Stimulated activated naive B cell treated with anti-CD40 and anti-IgM and Interleukin-4, amounts not matched to agents 10 μg/mL and 1 μg/mL and 100 μg/mL, for 72 hours (primary cell): Measurements from ENCODE around the gene STXBP2.

Experiments
- ATAC-seq, 2 donors: fragments of 150-1000 bp; cut with Tn5 transposase; replicated peaks; 2 replicates each; pipeline ENCODE4 v1.10.0; 2021; ENCODE audit warnings: moderate library complexity in 1 of 2
- DNase-seq: peaks from one replicate; pipeline ENCODE4 v3.0.0; 2021
- H3K27ac Mint-ChIP-seq: one replicate; pipeline ENCODE4 v1.8.0; 2022; ENCODE audit warnings: mild to moderate bottlenecking, mixed read lengths
- H3K27me3 Mint-ChIP-seq, 2 donors: one replicate each; pipeline ENCODE4 v1.8.0; 2022; ENCODE audit warnings: mixed read lengths in 2 of 2
- H3K36me3 Mint-ChIP-seq, 2 donors: one replicate each; pipeline ENCODE4 v1.8.0; 2022; ENCODE audit warnings: mixed read lengths in 2 of 2, mild to moderate bottlenecking in 1 of 2
- H3K4me1 Mint-ChIP-seq, 2 donors: one replicate each; pipeline ENCODE4 v1.8.0; 2022; ENCODE audit warnings: mixed read lengths in 2 of 2, mild to moderate bottlenecking in 1 of 2
- H3K4me3 Mint-ChIP-seq, 2 donors: one replicate each; pipeline ENCODE4 v1.8.0; 2022; ENCODE audit warnings: mild to moderate bottlenecking in 2 of 2, mixed read lengths in 2 of 2, moderate library complexity in 1 of 2
- H3K9me3 Mint-ChIP-seq, 2 donors: one replicate each; pipeline ENCODE4 v1.8.0; 2022; ENCODE audit warnings: mixed read lengths in 2 of 2, mild to moderate bottlenecking in 1 of 2

The STXBP2 gene

DNA sequence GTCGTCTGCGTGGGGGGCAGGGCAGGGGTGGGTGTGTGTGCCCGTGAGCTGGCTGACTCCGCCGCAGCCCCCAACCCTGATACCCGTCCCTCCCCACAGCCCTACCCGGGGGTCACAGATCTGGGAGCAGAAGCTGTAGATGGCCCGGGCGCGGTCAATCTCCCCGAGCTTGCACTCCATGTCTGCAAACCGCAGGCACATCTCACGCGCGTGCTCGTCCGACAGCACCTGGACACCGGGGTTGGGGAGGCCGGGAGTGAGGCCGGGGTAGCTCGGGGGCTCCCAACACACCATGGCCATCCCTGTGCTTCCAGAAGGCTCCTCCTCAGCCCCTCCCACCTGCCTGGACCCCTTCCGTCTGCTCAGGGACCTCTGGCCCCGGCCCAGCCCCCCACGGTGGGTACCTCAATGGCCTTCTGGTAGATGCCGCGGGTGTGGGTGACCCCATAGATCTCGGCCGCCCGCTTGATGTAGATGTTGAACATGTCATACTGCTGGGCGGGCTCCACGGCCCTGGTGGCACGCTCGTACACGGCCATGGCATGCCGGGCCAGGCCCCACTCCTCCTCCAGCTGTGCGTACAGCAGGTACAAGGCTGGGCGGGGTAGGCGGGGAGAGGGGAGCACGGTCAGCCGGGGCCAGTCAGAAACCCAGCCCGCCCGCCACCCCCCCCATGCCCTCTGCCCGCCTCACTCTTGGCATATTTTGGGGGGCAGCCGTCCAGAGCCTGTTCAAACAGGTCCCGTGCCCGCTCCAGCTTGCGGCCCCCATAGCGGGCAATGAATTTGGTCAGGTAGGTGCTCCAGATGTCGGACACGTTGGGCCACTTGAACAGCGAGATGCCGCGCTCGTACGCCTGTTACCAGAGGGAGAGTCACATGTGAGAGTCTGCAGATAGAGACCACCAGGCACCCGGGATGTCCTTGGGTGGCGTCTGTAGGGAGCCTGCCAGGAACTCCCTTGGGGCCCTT lies 16.2 kb upstream of the STXBP2 start:
- no peak for ATAC-seq
- H3K4me3 Mint-ChIP-seq: no peak overlapping the region
- H3K9me3 Mint-ChIP-seq: no peaks in the 10 kb centered on the region
- peaks cover 55 to 65% of the 10 kb centered on the region in 2 donors for H3K36me3 Mint-ChIP-seq
- peaks cover 5 to 10% of the 10 kb centered on the region in 2 donors for H3K4me1 Mint-ChIP-seq
- no peak for DNase-seq
- no peak overlapping the region for H3K27ac Mint-ChIP-seq
- H3K27me3 Mint-ChIP-seq: no peaks in the 10 kb centered on the region

DNA sequence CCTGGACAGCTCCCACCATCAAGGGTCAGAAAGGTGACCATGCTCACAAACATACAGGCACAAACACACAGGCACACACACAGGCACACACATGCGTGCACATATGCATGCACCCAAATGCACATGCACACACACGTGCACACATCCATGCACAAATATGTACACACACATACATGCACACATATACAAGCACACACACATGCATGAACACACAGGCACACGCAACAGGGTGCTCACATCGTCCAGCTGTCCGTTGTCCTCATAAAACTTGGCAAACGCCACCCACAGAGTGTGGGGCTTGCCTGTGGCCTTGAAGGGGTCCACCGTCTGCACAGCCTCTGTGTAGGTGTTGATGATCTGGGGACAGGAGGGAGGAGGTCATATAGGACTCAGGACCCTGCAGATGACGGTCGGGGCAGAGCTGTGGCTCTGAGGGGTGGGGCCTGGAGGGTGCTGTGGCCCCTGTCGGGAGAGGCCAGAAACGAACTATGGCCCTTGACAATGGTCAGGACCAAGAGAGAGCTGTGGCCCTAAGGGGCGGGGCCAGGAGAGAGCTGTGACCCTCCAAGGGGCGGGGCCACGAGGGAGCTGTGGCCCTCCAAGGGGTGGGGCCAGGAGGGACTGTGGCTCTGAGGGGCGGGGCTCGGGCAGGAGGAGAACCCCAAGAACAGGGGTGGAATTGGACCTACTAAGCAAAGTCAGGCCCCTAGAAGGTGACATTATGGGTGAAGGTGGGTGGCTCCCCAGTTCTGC lies 13.8 kb upstream of the STXBP2 start:
- ATAC-seq (peak; percentile 44 to 47), DNase-seq (no peak)
- H3K27ac Mint-ChIP-seq: no peak overlapping the region
- no peak overlapping the region for H3K4me3 Mint-ChIP-seq
- peaks cover 11 to 17% of the 10 kb centered on the region in 2 donors for H3K4me1 Mint-ChIP-seq
- peaks cover 45 to 54% of the 10 kb centered on the region in 2 donors for H3K36me3 Mint-ChIP-seq
- no peaks in the 10 kb centered on the region for H3K9me3 Mint-ChIP-seq
- no peaks in the 10 kb centered on the region for H3K27me3 Mint-ChIP-seq

DNA sequence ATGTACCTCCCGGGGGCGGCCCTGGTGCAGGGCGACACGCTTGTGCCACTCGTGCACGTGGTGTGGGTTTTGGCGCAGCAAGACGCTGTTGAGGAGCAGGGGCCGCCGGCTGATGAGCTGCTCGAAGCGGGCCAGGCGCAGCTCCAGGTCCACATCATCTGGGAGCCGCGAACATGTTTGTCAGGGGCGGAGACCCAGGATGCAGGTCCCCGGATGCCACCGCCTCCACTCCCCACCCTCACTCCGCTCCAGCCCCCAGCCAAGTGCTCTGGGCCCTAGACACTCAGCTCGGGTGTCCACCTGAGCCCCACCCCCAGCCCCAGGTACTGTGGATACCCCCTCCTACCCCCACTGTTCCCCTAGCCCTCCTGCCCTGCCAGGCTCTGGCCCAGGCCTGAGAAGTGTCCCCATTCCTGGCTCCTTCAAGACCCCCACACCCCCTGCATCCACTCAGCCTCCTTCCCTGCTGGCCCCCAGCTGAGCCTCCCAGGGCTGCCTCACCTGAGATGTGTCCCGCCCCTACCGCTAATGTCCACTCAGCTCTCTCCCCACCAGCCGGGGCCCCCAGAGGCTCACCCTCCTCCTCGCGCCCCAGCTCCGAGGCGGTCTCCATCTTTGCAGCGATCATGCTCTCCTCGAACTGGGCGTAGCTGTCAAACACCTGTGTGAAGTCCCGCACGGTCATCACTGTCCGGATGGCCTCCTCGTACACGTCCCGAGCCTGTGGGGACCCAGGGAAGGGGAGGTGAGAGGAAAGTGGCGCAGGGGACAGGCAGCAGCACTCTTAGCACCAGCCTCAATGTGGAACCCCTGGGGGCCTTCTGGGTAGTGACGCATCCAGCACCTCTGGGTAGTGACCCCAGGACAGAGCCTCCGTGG lies 12.9 kb upstream of the STXBP2 start:
- H3K9me3 Mint-ChIP-seq: no peaks in the 10 kb centered on the region
- DNase-seq (no peak), ATAC-seq (no peak)
- no peak overlapping the region for H3K4me3 Mint-ChIP-seq
- H3K4me1 Mint-ChIP-seq: peaks cover 15 to 25% of the 10 kb centered on the region in 2 donors
- peak overlapping the region; percentile 34 for H3K27ac Mint-ChIP-seq
- H3K36me3 Mint-ChIP-seq: peaks cover 36 to 47% of the 10 kb centered on the region in 2 donors
- H3K27me3 Mint-ChIP-seq: no peaks in the 10 kb centered on the region

DNA sequence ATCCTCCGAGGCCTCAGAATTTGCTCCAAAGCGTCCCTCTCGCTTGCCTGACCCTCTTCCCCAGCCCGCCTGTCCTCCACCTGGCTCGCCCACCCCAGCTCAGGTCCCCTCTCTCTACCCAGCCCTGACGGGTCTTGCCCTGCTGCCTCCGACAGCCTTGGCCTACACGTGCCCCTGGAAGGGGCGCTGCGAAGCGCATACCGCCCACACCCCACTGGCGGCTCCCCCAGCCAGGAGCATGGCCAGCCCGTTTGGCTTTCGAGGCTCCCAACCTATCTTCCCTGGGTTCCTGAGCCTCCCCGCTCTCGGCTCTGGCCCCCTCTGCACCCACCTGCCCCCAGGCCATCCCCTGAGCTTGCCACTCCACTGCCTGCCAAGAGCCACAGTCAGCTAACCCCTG lies 12.1 kb upstream of the STXBP2 start:
- H3K27ac Mint-ChIP-seq: peak overlapping the region; percentile 3
- no peaks in the 10 kb centered on the region for H3K9me3 Mint-ChIP-seq
- no peak for ATAC-seq
- H3K4me1 Mint-ChIP-seq: peaks cover 21 to 34% of the 10 kb centered on the region in 2 donors
- H3K27me3 Mint-ChIP-seq: no peaks in the 10 kb centered on the region
- H3K36me3 Mint-ChIP-seq: peaks cover 37 to 52% of the 10 kb centered on the region in 2 donors
- no peak for DNase-seq
- H3K4me3 Mint-ChIP-seq: no peak overlapping the region

DNA sequence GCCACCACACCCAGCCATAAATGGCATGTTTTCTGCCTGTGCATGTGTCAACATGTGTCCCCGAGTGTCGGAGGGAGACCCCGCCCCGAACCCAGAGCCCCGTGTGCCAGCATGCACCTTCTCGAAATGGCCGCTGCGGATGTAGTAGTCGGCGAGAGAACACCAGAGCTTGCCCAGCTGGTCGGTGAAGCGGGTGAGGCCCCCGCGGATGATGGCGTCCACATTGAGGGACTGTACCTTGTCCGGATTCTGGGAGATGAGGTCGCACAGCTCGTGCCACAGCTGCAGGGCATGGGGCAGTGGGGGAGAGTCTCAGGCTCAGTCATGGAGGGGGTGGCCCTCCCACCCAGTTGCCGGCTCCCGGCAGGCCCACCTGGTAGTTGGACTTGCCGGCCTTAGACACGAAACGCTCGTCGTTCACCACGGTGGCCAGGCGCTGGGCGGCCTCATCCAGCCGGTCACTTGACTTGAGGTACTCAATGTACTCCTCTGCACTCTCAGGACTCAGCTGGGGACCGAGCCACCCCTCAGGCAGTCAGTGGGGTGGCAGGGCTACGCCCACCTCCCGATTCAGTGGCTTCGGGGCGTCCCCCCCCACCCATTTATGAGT lies 11.0 kb upstream of the STXBP2 start:
- H3K36me3 Mint-ChIP-seq: peaks cover 32 to 48% of the 10 kb centered on the region in 2 donors
- ATAC-seq (no peak), DNase-seq (no peak)
- no peak overlapping the region for H3K27ac Mint-ChIP-seq
- H3K4me3 Mint-ChIP-seq: no peak overlapping the region
- H3K27me3 Mint-ChIP-seq: no peaks in the 10 kb centered on the region
- peaks cover 28 to 44% of the 10 kb centered on the region in 2 donors for H3K4me1 Mint-ChIP-seq
- H3K9me3 Mint-ChIP-seq: no peaks in the 10 kb centered on the region

DNA sequence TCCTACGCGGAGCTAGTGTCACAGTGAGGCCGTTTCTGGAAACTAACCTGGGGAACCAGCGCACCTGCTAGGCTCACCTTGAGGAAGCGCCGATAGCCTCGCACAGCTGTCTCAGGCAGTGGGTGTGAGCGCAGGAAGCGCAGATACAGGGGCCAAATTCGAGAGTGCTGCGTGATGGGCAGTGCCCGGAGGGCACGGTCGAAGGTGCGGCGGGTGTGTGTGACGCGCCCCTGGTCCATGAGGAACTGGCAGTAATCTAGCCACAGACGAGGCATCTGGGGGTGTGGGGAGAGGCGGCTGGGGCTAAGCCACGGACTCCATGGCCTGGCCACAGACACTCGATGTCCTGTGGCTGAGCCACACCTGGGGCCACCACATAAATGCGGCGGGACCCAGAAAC lies 9.7 kb upstream of the STXBP2 start:
- Mint-ChIP-seq H3K36me3 (peaks cover 36 to 43% of the 10 kb centered on the region in 2 donors), H3K4me3 (peak overlapping the region in 1 of 2 donors; percentile 14), H3K4me1 (peaks cover 32 to 57% of the 10 kb centered on the region in 2 donors), H3K27ac (no peak overlapping the region), H3K9me3 (no peaks in the 10 kb centered on the region), H3K27me3 (no peaks in the 10 kb centered on the region)
- ATAC-seq (no peak), DNase-seq (no peak)

GRCh38 chr19:7628589-7629311 lies 8.2 kb upstream of the STXBP2 start:
- Mint-ChIP-seq H3K9me3 (no peaks in the 10 kb centered on the region), H3K36me3 (peaks cover 39 to 43% of the 10 kb centered on the region in 2 donors), H3K27ac (peak overlapping the region; percentile 96), H3K27me3 (no peaks in the 10 kb centered on the region), H3K4me3 (peak overlapping the region; percentile 96 to 97), H3K4me1 (peaks cover 35 to 59% of the 10 kb centered on the region in 2 donors)
- ATAC-seq (no peak), DNase-seq (no peak)

- DNase-seq (peak; percentile 95), ATAC-seq (peak; percentile 99 to 100)
- H3K36me3 Mint-ChIP-seq: peaks cover 36 to 45% of the 10 kb centered on the region in 2 donors
- peak within 1 kb of the TSS; percentile 96 to 97 for H3K4me3 Mint-ChIP-seq
- peak within 1 kb of the TSS; percentile 96 for H3K27ac Mint-ChIP-seq
- H3K4me1 Mint-ChIP-seq: peaks cover 38 to 59% of the 10 kb centered on the region in 2 donors
- no peaks in the 10 kb centered on the region for H3K27me3 Mint-ChIP-seq
- no peaks in the 10 kb centered on the region for H3K9me3 Mint-ChIP-seq
Observed at GRCh38 chr19:7629347-7630054, 7.4 kb upstream of the STXBP2 start, which contains the start of the genes PET100 and XAB2. PET100 (plus strand) TSS chr19:7629793; CDS start chr19:7629834, 41 bp downstream. XAB2 (minus strand) TSS chr19:7629545; CDS start chr19:7629527, 18 bp downstream.

DNA sequence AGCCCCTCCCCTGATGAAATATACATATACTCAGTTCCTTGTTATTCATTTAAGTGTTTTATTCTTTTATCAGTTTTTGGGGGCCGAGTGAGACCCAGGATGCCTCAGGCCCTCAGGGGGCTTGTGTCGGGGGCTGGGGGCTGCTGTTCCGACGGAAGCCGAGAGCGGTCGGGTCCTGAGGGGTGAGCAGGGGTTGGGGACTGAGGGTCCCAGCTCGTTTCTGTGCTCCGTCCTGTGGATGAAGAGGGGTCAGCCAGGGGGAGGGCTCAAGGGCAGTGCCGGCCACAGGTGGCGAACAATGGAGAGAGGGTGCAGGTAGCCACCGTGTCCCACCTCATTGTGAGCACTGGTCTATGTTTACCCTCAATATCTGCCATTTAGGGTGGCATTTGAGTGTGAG lies 5.3 kb upstream of the STXBP2 start:
- DNase-seq: no peak
- Mint-ChIP-seq H3K9me3 (no peaks in the 10 kb centered on the region), H3K36me3 (peaks cover 31 to 38% of the 10 kb centered on the region in 2 donors), H3K27me3 (no peaks in the 10 kb centered on the region), H3K27ac (no peak overlapping the region), H3K4me3 (peak overlapping the region in 1 of 2 donors; percentile 6), H3K4me1 (peaks cover 44 to 76% of the 10 kb centered on the region in 2 donors)
- ATAC-seq: no peak

DNA sequence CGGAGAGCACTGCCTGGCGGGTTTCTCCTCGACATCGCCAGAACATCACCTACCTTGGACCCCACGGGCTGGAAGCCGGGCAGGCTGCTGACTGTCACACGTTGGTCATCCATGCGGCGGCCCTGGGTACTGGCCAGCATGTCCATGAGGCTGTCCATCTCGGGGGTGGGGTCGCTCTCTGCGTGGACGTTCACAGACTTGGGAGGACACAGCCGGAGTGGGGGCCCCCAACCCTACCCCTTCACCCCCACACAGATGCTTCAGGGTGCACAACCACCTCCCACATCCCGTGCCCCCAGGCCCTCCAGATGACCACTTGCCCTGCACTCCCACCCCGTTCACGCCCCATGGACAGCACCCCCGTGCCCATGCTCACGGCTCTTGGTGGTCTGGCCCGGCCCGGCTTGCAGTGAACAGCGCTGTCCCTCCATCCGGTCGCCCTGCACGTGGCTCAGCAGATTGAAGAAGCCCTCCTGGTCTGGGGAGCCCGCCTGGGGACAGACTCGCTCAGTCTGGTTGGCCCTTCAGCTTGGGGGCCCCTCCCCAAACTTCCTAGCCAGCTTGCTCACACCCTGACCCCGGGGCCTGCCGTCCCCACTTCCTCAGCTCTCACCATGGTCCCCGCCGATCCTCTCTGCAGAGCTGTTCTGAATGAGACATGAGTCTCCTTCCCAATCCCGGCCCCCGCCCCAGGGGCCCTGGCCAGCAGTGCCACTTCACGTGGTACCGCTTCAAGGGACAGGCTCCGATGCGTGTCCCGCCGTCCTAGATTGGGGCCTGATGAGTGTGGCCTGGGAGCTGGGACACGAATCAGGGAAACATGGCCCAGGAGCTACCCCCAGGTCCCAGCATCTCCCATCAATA lies 4.3 kb upstream of the STXBP2 start:
- no peaks in the 10 kb centered on the region for H3K27me3 Mint-ChIP-seq
- H3K4me1 Mint-ChIP-seq: peaks cover 43 to 81% of the 10 kb centered on the region in 2 donors
- peaks cover 30 to 33% of the 10 kb centered on the region in 2 donors for H3K36me3 Mint-ChIP-seq
- no peaks in the 10 kb centered on the region for H3K9me3 Mint-ChIP-seq
- H3K27ac Mint-ChIP-seq: peak overlapping the region; percentile 10
- H3K4me3 Mint-ChIP-seq: peak overlapping the region in 1 of 2 donors; percentile 18
- no peak for DNase-seq
- no peak for ATAC-seq

- Mint-ChIP-seq H3K36me3 (peaks cover 33 to 34% of the 10 kb centered on the region in 2 donors), H3K4me3 (peak within 1 kb of the TSS in 1 of 2 donors; percentile 32), H3K4me1 (peaks cover 34 to 81% of the 10 kb centered on the region in 2 donors), H3K27ac (peak within 1 kb of the TSS; percentile 10), H3K27me3 (no peaks in the 10 kb centered on the region), H3K9me3 (no peaks in the 10 kb centered on the region)
- ATAC-seq (no peak), DNase-seq (no peak)
Observed at GRCh38 chr19:7633698-7634097, 3.2 kb upstream of the STXBP2 start, which contains the start of gene PCP2. PCP2 (minus strand) TSS chr19:7633719; CDS start chr19:7633457, 262 bp downstream.
